Middle frontal gyrus (tissue), 1 donor: ENCODE results near the gene TSPAN15.

Experiments used
- DNase-seq: peaks from one replicate; pipeline ENCODE4 v3.0.0-alpha.2; 2015; ENCODE audit warnings: low spot score; ENCODE audit errors: extremely low spot score

Gene TSPAN15

GRCh38 chr10:69464801-69465401 is 13.6 kb downstream of the TSPAN15 start:
- no peak for DNase-seq

GRCh38 chr10:69465457-69466157 is 14.3 kb downstream of the TSPAN15 start:
- no peak for DNase-seq

GRCh38 chr10:69466158-69466490 is 14.9 kb downstream of the TSPAN15 start:
- DNase-seq: no peak

GRCh38 chr10:69466689-69467088 is 15.4 kb downstream of the TSPAN15 start:
- DNase-seq: no peak

GRCh38 chr10:69467928-69468750 is 16.9 kb downstream of the TSPAN15 start:
- DNase-seq: no peak

GRCh38 chr10:69468751-69469089 is 17.5 kb downstream of the TSPAN15 start:
- no peak for DNase-seq

- no peak for DNase-seq
Measured at GRCh38 chr10:69469976-69470375, 18.7 kb downstream of the TSPAN15 start.

GRCh38 chr10:69470463-69471384 is 19.5 kb downstream of the TSPAN15 start:
- no peak for DNase-seq

- DNase-seq: no peak
Measured at GRCh38 chr10:69472142-69472541, 20.9 kb downstream of the TSPAN15 start.

- DNase-seq: no peak
Measured at GRCh38 chr10:69472544-69472943, 21.3 kb downstream of the TSPAN15 start.

GRCh38 chr10:69473304-69473990 is 22.2 kb downstream of the TSPAN15 start:
- no peak for DNase-seq

- DNase-seq: no peak
Measured at GRCh38 chr10:69474742-69475432, 23.6 kb downstream of the TSPAN15 start.

GRCh38 chr10:69475433-69475830 is 24.2 kb downstream of the TSPAN15 start:
- DNase-seq: no peak

- DNase-seq: no peak
Measured at GRCh38 chr10:69477968-69478597, 26.8 kb downstream of the TSPAN15 start.

- DNase-seq: no peak
Measured at GRCh38 chr10:69479240-69480067, 28.2 kb downstream of the TSPAN15 start.

- DNase-seq: no peak
Measured at GRCh38 chr10:69480068-69480412, 28.8 kb downstream of the TSPAN15 start.

GRCh38 chr10:69481305-69481704 is 30.0 kb downstream of the TSPAN15 start:
- no peak for DNase-seq

- no peak for DNase-seq
Measured at GRCh38 chr10:69481811-69482524, 30.7 kb downstream of the TSPAN15 start.
